ACC112 (cell line): ENCODE results near the gene GPC4.

Source experiments
- H2AFZ ChIP-seq: fragments of 200-600 bp; sonication (generic); one replicate; pipeline ENCODE4 v1.6.0; 2017; ENCODE audit warnings: antibody characterized with exemption, low read length; ENCODE audit not compliant: unreplicated experiment
- H3K27ac ChIP-seq: fragments of 200-600 bp; sonication (generic); 2 replicates; pipeline ENCODE4 v1.5.1; 2014; ENCODE audit warnings: low read depth, mild to moderate bottlenecking, antibody characterized with exemption, low read length, moderate library complexity
- H3K27me3 ChIP-seq: fragments of 200-600 bp; sonication (generic); 2 replicates; pipeline ENCODE4 v1.6.1; 2014; ENCODE audit warnings: mild to moderate bottlenecking, antibody characterized with exemption, low read length, moderate library complexity, mixed read lengths; ENCODE audit not compliant: insufficient read depth
- H3K36me3 ChIP-seq: fragments of 200-600 bp; sonication (generic); 2 replicates; pipeline ENCODE4 v1.6.1; 2016; ENCODE audit warnings: mild to moderate bottlenecking, antibody characterized with exemption, low read length, moderate library complexity, mixed read lengths; ENCODE audit not compliant: insufficient read depth
- H3K4me1 ChIP-seq: fragments of 200-600 bp; sonication (generic); one replicate; pipeline ENCODE4 v1.6.1; 2016; ENCODE audit warnings: low read length, mixed read lengths; ENCODE audit not compliant: insufficient read depth, unreplicated experiment, control insufficient read depth
- H3K4me3 ChIP-seq: fragments of 200-600 bp; sonication (generic); 2 replicates; pipeline ENCODE4 v1.5.1; 2014; ENCODE audit warnings: mild to moderate bottlenecking, low read depth, low read length
- H3K79me2 ChIP-seq: fragments of 200-600 bp; sonication (generic); one replicate; pipeline ENCODE4 v1.6.0; 2016; ENCODE audit warnings: low read length; ENCODE audit not compliant: control insufficient read depth, unreplicated experiment, insufficient read depth

The GPC4 gene

GRCh38 chrX:133437356-133437755, 22.1 kb upstream of the GPC4 start:
- Histone ChIP-seq H3K4me3 (no peak overlapping the region), H3K4me1 (no peaks in the 10 kb centered on the region), H3K36me3 (no peaks in the 10 kb centered on the region), H3K27ac (no peak overlapping the region), H3K79me2 (no peaks in the 10 kb centered on the region), H2AFZ (no peak overlapping the region), H3K27me3 (no peaks in the 10 kb centered on the region)

- no peaks in the 10 kb centered on the region for H3K79me2 ChIP-seq
- H2AFZ ChIP-seq: no peak overlapping the region
- H3K4me1 ChIP-seq: no peaks in the 10 kb centered on the region
- no peaks in the 10 kb centered on the region for H3K27me3 ChIP-seq
- H3K36me3 ChIP-seq: no peaks in the 10 kb centered on the region
- no peak overlapping the region for H3K4me3 ChIP-seq
- no peak overlapping the region for H3K27ac ChIP-seq
Observed at GRCh38 chrX:133435544-133436124, 20.3 kb upstream of the GPC4 start.

GRCh38 chrX:133434197-133434820, 19.0 kb upstream of the GPC4 start:
- H3K27ac ChIP-seq: no peak overlapping the region
- H3K4me3 ChIP-seq: no peak overlapping the region
- H3K4me1 ChIP-seq: no peaks in the 10 kb centered on the region
- no peaks in the 10 kb centered on the region for H3K36me3 ChIP-seq
- H2AFZ ChIP-seq: no peak overlapping the region
- H3K27me3 ChIP-seq: no peaks in the 10 kb centered on the region
- no peaks in the 10 kb centered on the region for H3K79me2 ChIP-seq

GRCh38 chrX:133419911-133420310, 4.6 kb upstream of the GPC4 start:
- no peaks in the 10 kb centered on the region for H3K79me2 ChIP-seq
- peaks cover 29% of the 10 kb centered on the region for H3K27me3 ChIP-seq
- no peak overlapping the region for H2AFZ ChIP-seq
- no peak overlapping the region for H3K4me3 ChIP-seq
- H3K4me1 ChIP-seq: no peaks in the 10 kb centered on the region
- no peaks in the 10 kb centered on the region for H3K36me3 ChIP-seq
- no peak overlapping the region for H3K27ac ChIP-seq

- Histone ChIP-seq H3K4me3 (no peak overlapping the region), H2AFZ (no peak overlapping the region), H3K79me2 (no peaks in the 10 kb centered on the region), H3K4me1 (no peaks in the 10 kb centered on the region), H3K27me3 (peaks cover 42% of the 10 kb centered on the region), H3K36me3 (no peaks in the 10 kb centered on the region), H3K27ac (no peak overlapping the region)
Observed at GRCh38 chrX:133418588-133418987, 3.3 kb upstream of the GPC4 start.

GRCh38 chrX:133417364-133417763, 2.1 kb upstream of the GPC4 start:
- H3K36me3 ChIP-seq: no peaks in the 10 kb centered on the region
- H3K79me2 ChIP-seq: no peaks in the 10 kb centered on the region
- peaks cover 48% of the 10 kb centered on the region for H3K27me3 ChIP-seq
- no peaks in the 10 kb centered on the region for H3K4me1 ChIP-seq
- no peak overlapping the region for H2AFZ ChIP-seq
- no peak overlapping the region for H3K4me3 ChIP-seq
- no peak overlapping the region for H3K27ac ChIP-seq

GRCh38 chrX:133414406-133415275, 648 bp downstream of the GPC4 start:
- Histone ChIP-seq H3K4me1 (no peaks in the 10 kb centered on the region), H3K79me2 (no peaks in the 10 kb centered on the region), H3K4me3 (peak overlapping the region; percentile 69), H2AFZ (peak overlapping the region; percentile 38), H3K27ac (no peak overlapping the region), H3K36me3 (no peaks in the 10 kb centered on the region), H3K27me3 (peaks cover 48% of the 10 kb centered on the region)

- Histone ChIP-seq H3K36me3 (no peaks in the 10 kb centered on the region), H2AFZ (no peak overlapping the region), H3K4me1 (no peaks in the 10 kb centered on the region), H3K4me3 (no peak overlapping the region), H3K79me2 (no peaks in the 10 kb centered on the region), H3K27me3 (peaks cover 48% of the 10 kb centered on the region), H3K27ac (no peak overlapping the region)
Observed at GRCh38 chrX:133413218-133413925, 1.9 kb downstream of the GPC4 start.

- H3K4me3 ChIP-seq: no peak overlapping the region
Observed at GRCh38 chrX:133412665-133413064, 2.6 kb downstream of the GPC4 start.

GRCh38 chrX:133412246-133412645, 3.0 kb downstream of the GPC4 start:
- no peak overlapping the region for H3K4me3 ChIP-seq
- H3K36me3 ChIP-seq: no peaks in the 10 kb centered on the region
- no peaks in the 10 kb centered on the region for H3K4me1 ChIP-seq
- H3K27me3 ChIP-seq: peaks cover 38% of the 10 kb centered on the region
- no peaks in the 10 kb centered on the region for H3K79me2 ChIP-seq
- no peak overlapping the region for H2AFZ ChIP-seq
- no peak overlapping the region for H3K27ac ChIP-seq

More at GRCh38 chrX:133412665-133413064, 2.6 kb downstream of the GPC4 start:
- H2AFZ ChIP-seq: no peak overlapping the region
- no peak overlapping the region for H3K27ac ChIP-seq
- peaks cover 41% of the 10 kb centered on the region for H3K27me3 ChIP-seq
- no peaks in the 10 kb centered on the region for H3K36me3 ChIP-seq
- no peaks in the 10 kb centered on the region for H3K4me1 ChIP-seq
- no peaks in the 10 kb centered on the region for H3K79me2 ChIP-seq
